Measurements from ENCODE around the gene ATP11A. TPM values are rescaled to one million over a fixed set of nuclear protein-coding genes. Genes with fewer than 3 reads are reported as not detected.

ATP11A gene
- total RNA-seq, 1 experiment from 2014 or later: 80.4 TPM

GRCh38 chr13:112917056-112917664 lies 227.3 kb downstream of the ATP11A start:
- H3K9me3 ChIP-seq (ENCODE audit: control insufficient read depth in 1 of 2, insufficient read depth in 1 of 2, low read depth in 1 of 2, low read length in 2 of 2): no peaks in the 10 kb centered on the region
- H3K4me3 ChIP-seq (replicated peaks in 1 of 2; ENCODE audit: low read depth in 1 of 2, low read length in 2 of 2): no peak overlapping the region
- H3K27me3 ChIP-seq (ENCODE audit: insufficient read depth, low read length): no peaks in the 10 kb centered on the region
- no TSS peak for BruUV-seq (replicated peaks)
- ChIA-PET POLR2A (no interaction called here), RAD21 (ENCODE audit: low non-redundant PET in 1 of 2, low total read pairs in 2 of 2, uncharacterized antibody in 2 of 2, unreplicated experiment in 2 of 2) (no interaction called here), CTCF (no interaction called here)
- intact Hi-C loops (cut with micrococcal nuclease): no loop called here
- H3K27ac ChIP-seq (ENCODE audit: low read depth, low read length): no peak overlapping the region
- H3K36me3 ChIP-seq (ENCODE audit: control insufficient read depth in 1 of 2, insufficient read depth in 2 of 2, low read length in 2 of 2): no peaks in the 10 kb centered on the region
- H3K4me2 ChIP-seq (ENCODE audit: low read length): no peak overlapping the region
- no peaks in the 10 kb centered on the region for H3K4me1 ChIP-seq (ENCODE audit: control insufficient read depth in 1 of 2, insufficient read depth in 2 of 2, low read length in 2 of 2)
- no peak for ATAC-seq
- TF ChIP-seq ZNF274 (IDR thresholded peaks at IDR 0.05; ENCODE audit: low read depth, low read length): no peak
- no peak for TF ChIP-seq EGR1 (IDR thresholded peaks at IDR 0.05; ENCODE audit: low read depth)
- TF ChIP-seq EZH2 (IDR thresholded peaks at IDR 0.05): no peak
- TF ChIP-seq POLR2AphosphoS5 (IDR thresholded peaks at IDR 0.05; ENCODE audit: low read depth, low read length): no peak
- no peak for TF ChIP-seq EZH2phosphoT487 (IDR thresholded peaks at IDR 0.05; ENCODE audit: borderline replicate concordance)
- TF ChIP-seq YY1 (IDR thresholded peaks at IDR 0.05; ENCODE audit: extremely low read depth, insufficient replicate concordance, low read depth, low read length): no peak
- TF ChIP-seq SIN3A (IDR thresholded peaks at IDR 0.05; ENCODE audit: low read depth): no peak
- TF ChIP-seq JUND (IDR thresholded peaks at IDR 0.05): no peak
- TF ChIP-seq RAD21 (IDR thresholded peaks at IDR 0.05; ENCODE audit: low read depth): no peak
- TF ChIP-seq ELF1 (IDR thresholded peaks at IDR 0.05; ENCODE audit: borderline replicate concordance, low read depth): no peak
- no peak for TF ChIP-seq ZFX (IDR thresholded peaks at IDR 0.05)
- no peak for TF ChIP-seq REST (IDR thresholded peaks at IDR 0.05; ENCODE audit: low read depth)
- TF ChIP-seq SRF (IDR thresholded peaks at IDR 0.05; ENCODE audit: low read depth): no peak
- no peak for TF ChIP-seq SP1 (IDR thresholded peaks at IDR 0.05; ENCODE audit: low read depth)
- TF ChIP-seq TCF7L2 (IDR thresholded peaks at IDR 0.05; ENCODE audit: borderline replicate concordance, extremely low read depth, insufficient read depth, insufficient read length): no peak
- TF ChIP-seq MAX (IDR thresholded peaks at IDR 0.05): no peak
- no peak for TF ChIP-seq ATF3 (IDR thresholded peaks at IDR 0.05)
- no peak for TF ChIP-seq ZBTB33 (IDR thresholded peaks at IDR 0.05; ENCODE audit: extremely low read depth, insufficient replicate concordance, low read length)
- no peak for TF ChIP-seq FOSL1 (IDR thresholded peaks at IDR 0.05; ENCODE audit: low read depth)
- TF ChIP-seq CBX3 (IDR thresholded peaks at IDR 0.05; ENCODE audit: low read depth): no peak
- no peaks in the 10 kb centered on the region for H3K9me2 ChIP-seq (ENCODE audit: insufficient read depth)
- no peaks in the 10 kb centered on the region for H3K79me2 ChIP-seq (ENCODE audit: insufficient read depth, low read length)
- H4K20me1 ChIP-seq (ENCODE audit: insufficient read depth): no peaks in the 10 kb centered on the region
- H2AFZ ChIP-seq (ENCODE audit: low read depth, low read length, poor library complexity, severe bottlenecking): no peak overlapping the region
- DNase-seq (ENCODE audit: low read depth, low spot score): no peak
- H3K9ac ChIP-seq (ENCODE audit: low read length): no peak overlapping the region

Measured in HCT116 (cell line).